ENCODE measurements around the gene INTS13. TPM values are rescaled to one million over a fixed set of nuclear protein-coding genes. Genes with fewer than 3 reads are reported as not detected.

Gene INTS13
- total and polyA plus RNA-seq, 2 of the 8 experiments (the other 6 are each of a cell fraction or from before 2014, with no cell fraction given): 20.5 to 58.2 TPM

DNA sequence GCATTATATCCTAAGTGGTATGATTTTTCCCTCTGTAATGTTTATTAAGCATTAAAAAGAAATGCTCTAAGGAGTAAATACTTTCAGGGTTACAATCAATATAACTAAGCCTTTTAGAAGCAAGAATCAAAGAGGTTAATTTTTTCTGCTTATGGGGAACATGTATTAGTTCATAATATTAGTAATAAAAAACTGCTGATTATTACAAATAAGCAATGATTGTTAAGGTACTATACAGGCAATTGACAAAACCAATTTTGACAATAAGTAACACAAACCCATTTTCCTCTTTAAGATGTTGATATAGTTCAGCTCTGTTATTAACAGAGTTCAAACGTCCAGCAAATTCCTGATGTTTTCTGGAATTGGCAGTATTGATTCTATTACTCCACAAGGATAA lies 31.8 kb downstream of the INTS13 start (continued):
- TF ChIP-seq, protein P1, sequence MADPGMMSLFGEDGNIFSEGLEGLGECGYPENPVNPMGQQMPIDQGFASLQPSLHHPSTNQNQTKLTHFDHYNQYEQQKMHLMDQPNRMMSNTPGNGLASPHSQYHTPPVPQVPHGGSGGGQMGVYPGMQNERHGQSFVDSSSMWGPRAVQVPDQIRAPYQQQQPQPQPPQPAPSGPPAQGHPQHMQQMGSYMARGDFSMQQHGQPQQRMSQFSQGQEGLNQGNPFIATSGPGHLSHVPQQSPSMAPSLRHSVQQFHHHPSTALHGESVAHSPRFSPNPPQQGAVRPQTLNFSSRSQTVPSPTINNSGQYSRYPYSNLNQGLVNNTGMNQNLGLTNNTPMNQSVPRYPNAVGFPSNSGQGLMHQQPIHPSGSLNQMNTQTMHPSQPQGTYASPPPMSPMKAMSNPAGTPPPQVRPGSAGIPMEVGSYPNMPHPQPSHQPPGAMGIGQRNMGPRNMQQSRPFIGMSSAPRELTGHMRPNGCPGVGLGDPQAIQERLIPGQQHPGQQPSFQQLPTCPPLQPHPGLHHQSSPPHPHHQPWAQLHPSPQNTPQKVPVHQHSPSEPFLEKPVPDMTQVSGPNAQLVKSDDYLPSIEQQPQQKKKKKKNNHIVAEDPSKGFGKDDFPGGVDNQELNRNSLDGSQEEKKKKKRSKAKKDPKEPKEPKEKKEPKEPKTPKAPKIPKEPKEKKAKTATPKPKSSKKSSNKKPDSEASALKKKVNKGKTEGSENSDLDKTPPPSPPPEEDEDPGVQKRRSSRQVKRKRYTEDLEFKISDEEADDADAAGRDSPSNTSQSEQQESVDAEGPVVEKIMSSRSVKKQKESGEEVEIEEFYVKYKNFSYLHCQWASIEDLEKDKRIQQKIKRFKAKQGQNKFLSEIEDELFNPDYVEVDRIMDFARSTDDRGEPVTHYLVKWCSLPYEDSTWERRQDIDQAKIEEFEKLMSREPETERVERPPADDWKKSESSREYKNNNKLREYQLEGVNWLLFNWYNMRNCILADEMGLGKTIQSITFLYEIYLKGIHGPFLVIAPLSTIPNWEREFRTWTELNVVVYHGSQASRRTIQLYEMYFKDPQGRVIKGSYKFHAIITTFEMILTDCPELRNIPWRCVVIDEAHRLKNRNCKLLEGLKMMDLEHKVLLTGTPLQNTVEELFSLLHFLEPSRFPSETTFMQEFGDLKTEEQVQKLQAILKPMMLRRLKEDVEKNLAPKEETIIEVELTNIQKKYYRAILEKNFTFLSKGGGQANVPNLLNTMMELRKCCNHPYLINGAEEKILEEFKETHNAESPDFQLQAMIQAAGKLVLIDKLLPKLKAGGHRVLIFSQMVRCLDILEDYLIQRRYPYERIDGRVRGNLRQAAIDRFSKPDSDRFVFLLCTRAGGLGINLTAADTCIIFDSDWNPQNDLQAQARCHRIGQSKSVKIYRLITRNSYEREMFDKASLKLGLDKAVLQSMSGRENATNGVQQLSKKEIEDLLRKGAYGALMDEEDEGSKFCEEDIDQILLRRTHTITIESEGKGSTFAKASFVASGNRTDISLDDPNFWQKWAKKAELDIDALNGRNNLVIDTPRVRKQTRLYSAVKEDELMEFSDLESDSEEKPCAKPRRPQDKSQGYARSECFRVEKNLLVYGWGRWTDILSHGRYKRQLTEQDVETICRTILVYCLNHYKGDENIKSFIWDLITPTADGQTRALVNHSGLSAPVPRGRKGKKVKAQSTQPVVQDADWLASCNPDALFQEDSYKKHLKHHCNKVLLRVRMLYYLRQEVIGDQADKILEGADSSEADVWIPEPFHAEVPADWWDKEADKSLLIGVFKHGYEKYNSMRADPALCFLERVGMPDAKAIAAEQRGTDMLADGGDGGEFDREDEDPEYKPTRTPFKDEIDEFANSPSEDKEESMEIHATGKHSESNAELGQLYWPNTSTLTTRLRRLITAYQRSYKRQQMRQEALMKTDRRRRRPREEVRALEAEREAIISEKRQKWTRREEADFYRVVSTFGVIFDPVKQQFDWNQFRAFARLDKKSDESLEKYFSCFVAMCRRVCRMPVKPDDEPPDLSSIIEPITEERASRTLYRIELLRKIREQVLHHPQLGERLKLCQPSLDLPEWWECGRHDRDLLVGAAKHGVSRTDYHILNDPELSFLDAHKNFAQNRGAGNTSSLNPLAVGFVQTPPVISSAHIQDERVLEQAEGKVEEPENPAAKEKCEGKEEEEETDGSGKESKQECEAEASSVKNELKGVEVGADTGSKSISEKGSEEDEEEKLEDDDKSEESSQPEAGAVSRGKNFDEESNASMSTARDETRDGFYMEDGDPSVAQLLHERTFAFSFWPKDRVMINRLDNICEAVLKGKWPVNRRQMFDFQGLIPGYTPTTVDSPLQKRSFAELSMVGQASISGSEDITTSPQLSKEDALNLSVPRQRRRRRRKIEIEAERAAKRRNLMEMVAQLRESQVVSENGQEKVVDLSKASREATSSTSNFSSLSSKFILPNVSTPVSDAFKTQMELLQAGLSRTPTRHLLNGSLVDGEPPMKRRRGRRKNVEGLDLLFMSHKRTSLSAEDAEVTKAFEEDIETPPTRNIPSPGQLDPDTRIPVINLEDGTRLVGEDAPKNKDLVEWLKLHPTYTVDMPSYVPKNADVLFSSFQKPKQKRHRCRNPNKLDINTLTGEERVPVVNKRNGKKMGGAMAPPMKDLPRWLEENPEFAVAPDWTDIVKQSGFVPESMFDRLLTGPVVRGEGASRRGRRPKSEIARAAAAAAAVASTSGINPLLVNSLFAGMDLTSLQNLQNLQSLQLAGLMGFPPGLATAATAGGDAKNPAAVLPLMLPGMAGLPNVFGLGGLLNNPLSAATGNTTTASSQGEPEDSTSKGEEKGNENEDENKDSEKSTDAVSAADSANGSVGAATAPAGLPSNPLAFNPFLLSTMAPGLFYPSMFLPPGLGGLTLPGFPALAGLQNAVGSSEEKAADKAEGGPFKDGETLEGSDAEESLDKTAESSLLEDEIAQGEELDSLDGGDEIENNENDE (IDR thresholded peaks at IDR 0.05; ENCODE audit: insufficient replicate concordance, low read length): no peak
- TF ChIP-seq SAP30 (IDR thresholded peaks at IDR 0.05; ENCODE audit: insufficient read depth, insufficient replicate concordance, low read length): no peak
